CD4-positive, alpha-beta T cell (primary cell): ENCODE results near the gene BLOC1S4. TPM values are rescaled to one million over a fixed set of nuclear protein-coding genes. Genes with fewer than 3 reads are reported as not detected.

ENCODE experiments used
- ATAC-seq: fragments of 200-7000 bp; cut with Tn5 transposase; one replicate; pipeline ENCODE4 v1.10.0; 2022; ENCODE audit warnings: mild to moderate bottlenecking; ENCODE audit not compliant: poor library complexity
- CTCF ChIA-PET: fragments of 350-600 bp; sonication (Branson Sonifier 250); formaldehyde crosslinking; loops from one replicate; lab custom pipeline; 2021; ENCODE audit warnings: antibody characterized with exemption, inconsistent platforms; lab: Charles Lee
- POLR2A ChIA-PET: fragments of 350-600 bp; sonication (Branson Sonifier 250); formaldehyde crosslinking; loops from one replicate; lab custom pipeline; 2021; ENCODE audit warnings: antibody characterized with exemption, inconsistent platforms; lab: Charles Lee
- DNase-seq, 14 experiments: peaks; one replicate each; pipeline ENCODE4 v3.0.0-alpha.2; 2013 to 2020; ENCODE audit warnings: mixed read lengths in 2 of 14
- H3K27ac ChIP-seq, 2 donors: one replicate each; pipeline versions ENCODE4 v1.5.1 to v1.7.0; 2013; ENCODE audit warnings: low read length in 2 of 2, low read depth in 1 of 2, mild to moderate bottlenecking in 1 of 2
- H3K27me3 ChIP-seq, 2 experiments: 1 replicate in 1 of 2; 2 replicates in 1 of 2; pipeline versions ENCODE4 v1.6.1 to v1.7.0; 2013; ENCODE audit warnings: low read length in 2 of 2, control low read depth in 1 of 2, mild to moderate bottlenecking in 1 of 2, moderate library complexity in 1 of 2; ENCODE audit not compliant: insufficient read depth in 2 of 2, control insufficient read depth in 1 of 2
- H3K36me3 ChIP-seq: one replicate; pipeline ENCODE4 v1.6.1; 2013; ENCODE audit warnings: low read length, control low read depth; ENCODE audit not compliant: insufficient read depth
- H3K4me1 ChIP-seq: one replicate; pipeline ENCODE4 v1.6.1; 2013; ENCODE audit warnings: low read length, control low read depth; ENCODE audit not compliant: insufficient read depth
- H3K4me3 ChIP-seq: one replicate; pipeline ENCODE4 v1.5.1; 2013; ENCODE audit warnings: mild to moderate bottlenecking, low read length, moderate library complexity
- H3K9me3 ChIP-seq, 2 experiments: 1 replicate in 1 of 2; 2 replicates in 1 of 2; pipeline versions ENCODE4 v1.6.1 to v1.7.0; 2013; ENCODE audit warnings: low read length in 2 of 2, mild to moderate bottlenecking in 2 of 2, control low read depth in 1 of 2, moderate library complexity in 1 of 2; ENCODE audit not compliant: control insufficient read depth in 1 of 2, insufficient read depth in 1 of 2
- H3K27ac Mint-ChIP-seq: one replicate; pipeline ENCODE4 v1.8.0; 2020; ENCODE audit warnings: mixed read lengths
- H3K27me3 Mint-ChIP-seq: one replicate; pipeline ENCODE4 v1.8.0; 2021; ENCODE audit warnings: mixed read lengths
- H3K36me3 Mint-ChIP-seq: one replicate; pipeline ENCODE4 v1.8.0; 2021; ENCODE audit warnings: low read depth, mixed read lengths
- H3K4me1 Mint-ChIP-seq: one replicate; pipeline ENCODE4 v1.8.0; 2021; ENCODE audit warnings: low read depth, mixed read lengths
- H3K4me3 Mint-ChIP-seq: one replicate; pipeline ENCODE4 v1.8.0; 2020; ENCODE audit warnings: mild to moderate bottlenecking, mixed read lengths
- H3K9me3 Mint-ChIP-seq: one replicate; pipeline ENCODE4 v1.8.0; 2020; ENCODE audit warnings: mixed read lengths
- CTCF ChIP-seq: fragments of 200-600 bp; IDR thresholded peaks from one replicate; pipeline ENCODE4 v1.8.0; 2022; ENCODE audit warnings: antibody characterized with exemption, mild to moderate bottlenecking
- intact Hi-C, 2 experiments: fragments of 100-400 bp; cut with DNase I in 1 of 2; cut with micrococcal nuclease in 1 of 2; formaldehyde crosslinking; loops; one replicate each; pipeline versions ENCODE4 v1.15.1 to v1.9.0; 2023 to 2025; cut with DNase I, micrococcal nuclease
- total RNA-seq, 174 experiments: library from RNA in 2 of 174; stranded (reverse) in 2 of 174; gene quantifications; one replicate each; pipeline ENCODE4 v1.2.3 and lab custom pipeline; 2021 to 2026

BLOC1S4 gene
- total RNA-seq, 2 experiments from 2014 or later: 24.6 to 27.6 TPM

GRCh38 chr4:6718932-6719610 is 3.1 kb downstream of the BLOC1S4 start:
- H3K36me3 Mint-ChIP-seq: peaks cover 11% of the 10 kb centered on the region
- H3K27me3 ChIP-seq: no peaks in the 10 kb centered on the region
- H3K4me1 ChIP-seq: peaks cover 31% of the 10 kb centered on the region
- no peaks in the 10 kb centered on the region for H3K36me3 ChIP-seq
- peak overlapping the region; percentile 67 for H3K4me3 Mint-ChIP-seq
- H3K4me1 Mint-ChIP-seq: peaks cover 37% of the 10 kb centered on the region
- POLR2A ChIA-PET: interaction anchor here (0.7 to 10.4 kb wide), 9 partner anchors 9 to 1136 kb away, joined by 3 to 221 read pairs (median 5); partner anchors contain the start of genes GRPEL1, MRFAP1 and TADA2B
- CTCF ChIA-PET: interaction anchor here (1.0 to 6.8 kb wide), 4 partner anchors 45 to 352 kb away, joined by 4 to 101 read pairs (median 43); a partner anchor contains a TSS
- intact Hi-C loops: loop anchor here in 1 of 2 experiments (5.0 kb wide), 2 partner anchors 142 to 268 kb away; partner anchors contain the start of gene MAN2B2
- no peak overlapping the region for H3K4me3 ChIP-seq
- TF ChIP-seq CTCF: no peak
- no peaks in the 10 kb centered on the region for H3K27me3 Mint-ChIP-seq
- no peaks in the 10 kb centered on the region for H3K9me3 Mint-ChIP-seq
- peak overlapping the region; percentile 17 for H3K27ac Mint-ChIP-seq
- ATAC-seq: no peak
- no peak overlapping the region for H3K27ac ChIP-seq
- DNase-seq: peak in 1 of 14 experiments; percentile 7
- H3K9me3 ChIP-seq: no peaks in the 10 kb centered on the region

GRCh38 chr4:6719611-6720179 is 3.7 kb downstream of the BLOC1S4 start:
- ATAC-seq (no peak), DNase-seq (peak in 1 of 14 experiments; percentile 11)
- Mint-ChIP-seq H3K27ac (peak overlapping the region; percentile 43), H3K36me3 (peaks cover 11% of the 10 kb centered on the region), H3K27me3 (no peaks in the 10 kb centered on the region), H3K9me3 (no peaks in the 10 kb centered on the region), H3K4me3 (no peak overlapping the region), H3K4me1 (peaks cover 37% of the 10 kb centered on the region)
- Histone ChIP-seq H3K36me3 (no peaks in the 10 kb centered on the region), H3K4me1 (peaks cover 31% of the 10 kb centered on the region), H3K27me3 (no peaks in the 10 kb centered on the region), H3K9me3 (no peaks in the 10 kb centered on the region), H3K4me3 (no peak overlapping the region), H3K27ac (no peak overlapping the region)
- ChIA-PET POLR2A (interaction anchor here (1.0 to 10.4 kb wide), 11 partner anchors 10 to 1135 kb away, joined by 3 to 221 read pairs (median 4); partner anchors contain the start of genes GRPEL1, MRFAP1 and TADA2B), CTCF (interaction anchor here (0.7 to 6.8 kb wide), 9 partner anchors 10 to 363 kb away, joined by 3 to 101 read pairs (median 12); partner anchors contain the start of gene MRFAP1L1)
- TF ChIP-seq CTCF: no peak
- intact Hi-C loops: loop anchor here (1.0 to 5.0 kb wide), 4 partner anchors 142 to 351 kb away; partner anchors contain the start of gene MAN2B2 (in 1 of the 2)

- peak overlapping the region; percentile 43 for H3K27ac Mint-ChIP-seq
These were observed 4.3 kb downstream of the BLOC1S4 start for GRCh38 chr4:6720202-6720699.

More at GRCh38 chr4:6720202-6720699, 4.3 kb downstream of the BLOC1S4 start:
- Mint-ChIP-seq H3K36me3 (peaks cover 11% of the 10 kb centered on the region), H3K4me3 (no peak overlapping the region), H3K27me3 (no peaks in the 10 kb centered on the region), H3K9me3 (no peaks in the 10 kb centered on the region), H3K4me1 (peaks cover 36% of the 10 kb centered on the region)
- peak; percentile 47 for ATAC-seq
- intact Hi-C loops: loop anchor here (1.0 kb wide), 2 partner anchors 154 to 350 kb away; no protein-coding TSS in a partner anchor
- no peak overlapping the region for H3K4me3 ChIP-seq
- CTCF ChIA-PET: interaction anchor here (0.6 to 6.8 kb wide), 18 partner anchors 11 to 363 kb away, joined by 3 to 101 read pairs (median 3); partner anchors contain the start of genes GRPEL1 and MRFAP1L1
- H3K27ac ChIP-seq: no peak overlapping the region
- no peaks in the 10 kb centered on the region for H3K9me3 ChIP-seq
- no peaks in the 10 kb centered on the region for H3K36me3 ChIP-seq
- H3K27me3 ChIP-seq: no peaks in the 10 kb centered on the region
- peaks cover 30% of the 10 kb centered on the region for H3K4me1 ChIP-seq
- DNase-seq: peak; percentile 70 to 90 (median 79)
- POLR2A ChIA-PET: interaction anchor here (0.6 to 10.4 kb wide), 9 partner anchors 24 to 351 kb away, joined by 3 to 221 read pairs (median 4); partner anchors contain the start of gene MRFAP1
- peak; percentile 99 for TF ChIP-seq CTCF
